HepG2 (cell line): ENCODE measurements around the gene BCAS3. TPM values are rescaled to one million over a fixed set of nuclear protein-coding genes. Genes with fewer than 3 reads are reported as not detected.

Source experiments
- ATAC-seq: fragments of 200-7000 bp; cut with Tn5 transposase; 3 replicates; pipeline ENCODE4 v1.9.1; 2020; ENCODE audit warnings: mild to moderate bottlenecking, moderate library complexity
- BruUV-seq: library from RNA; stranded (reverse); fragments of 400-500 nt; replicated peaks from 2 replicates; lab custom pipeline; 2021; lab: Mats Ljungman, UMichigan
- CTCF ChIA-PET: fragments of 300-600 bp; formaldehyde crosslinking; extraction: SDS; loops from one replicate; lab custom pipeline; 2021; ENCODE audit warnings: low total read pairs, inconsistent platforms, low intra/inter-chr PET ratio; lab: Yijun Ruan, JAX
- POLR2A ChIA-PET: fragments of 350-600 bp; sonication (Branson Sonifier 250); formaldehyde crosslinking; loops from one replicate; lab custom pipeline; 2020; ENCODE audit warnings: antibody characterized with exemption, inconsistent platforms; lab: Yijun Ruan, JAX
- DNase-seq: peaks from one replicate; pipeline ENCODE4 v3.0.0-alpha.2; 2015; ENCODE audit warnings: low spot score
- FAIRE-seq: peaks from 3 replicates; lab custom pipeline; 2011; peaks lifted over from hg19 to GRCh38; lab: Jason Lieb, UNC
- H2AFZ ChIP-seq: one replicate; pipeline ENCODE4 v1.6.1; 2011; ENCODE audit warnings: low read length, inconsistent platforms
- H3K27ac ChIP-seq: fragments of 300-600 bp; 3 replicates; pipeline ENCODE4 v1.8.0; 2011; ENCODE audit warnings: mixed run types, mild to moderate bottlenecking, mixed read lengths, low read length, inconsistent platforms; ENCODE audit not compliant: insufficient read depth; ENCODE audit errors: extremely low read length
- H3K27me3 ChIP-seq, 2 experiments: fragments of 200-600 bp in 1 of 2; 2 replicates in 1 of 2; 3 replicates in 1 of 2; pipeline versions ENCODE4 v1.6.0 to v1.8.0; 2011; ENCODE audit warnings: low read length in 2 of 2, mild to moderate bottlenecking in 2 of 2, moderate library complexity in 2 of 2, inconsistent platforms in 1 of 2; ENCODE audit not compliant: insufficient read depth in 2 of 2, control insufficient read depth in 1 of 2
- H3K36me3 ChIP-seq, 2 experiments: fragments of 200-600 bp in 1 of 2; replicated peaks in 1 of 2; 2 replicates in 1 of 2; 3 replicates in 1 of 2; pipeline versions ENCODE4 v1.5.1 to v1.8.0; 2011; ENCODE audit warnings: low read length in 2 of 2, inconsistent platforms in 1 of 2; ENCODE audit not compliant: insufficient read depth in 2 of 2, control insufficient read depth in 1 of 2
- H3K4me1 ChIP-seq: 2 replicates; pipeline ENCODE4 v1.5.1; 2012; ENCODE audit warnings: low read length, inconsistent platforms; ENCODE audit not compliant: insufficient read depth
- H3K4me2 ChIP-seq: 2 replicates; pipeline ENCODE4 v1.6.0; 2011; ENCODE audit warnings: low read depth, low read length, inconsistent platforms
- H3K4me3 ChIP-seq, 3 experiments: fragments of 200-600 bp in 1 of 3; sonication (generic), shearing (Covaris generic) in 1 of 3; replicated peaks in 1 of 3; 2 replicates each; pipeline ENCODE4 v1.5.1; 2011 to 2016; ENCODE audit warnings: low read length in 3 of 3, inconsistent platforms in 2 of 3, low read depth in 2 of 3, mild to moderate bottlenecking in 2 of 3, control low read depth in 1 of 3, mixed read lengths in 1 of 3; ENCODE audit not compliant: insufficient read depth in 1 of 3
- H3K79me2 ChIP-seq: one replicate; pipeline ENCODE4 v1.6.1; 2011; ENCODE audit warnings: low read length, inconsistent platforms; ENCODE audit not compliant: insufficient read depth
- H3K9ac ChIP-seq: 2 replicates; pipeline ENCODE4 v1.6.0; 2011; ENCODE audit warnings: mild to moderate bottlenecking, low read depth, low read length, inconsistent platforms; ENCODE audit not compliant: insufficient read depth
- H3K9me3 ChIP-seq: 2 replicates; pipeline ENCODE4 v1.5.1; 2012; ENCODE audit warnings: mild to moderate bottlenecking, low read length
- H4K20me1 ChIP-seq: 2 replicates; pipeline ENCODE4 v1.6.0; 2011; ENCODE audit warnings: inconsistent platforms, mild to moderate bottlenecking, low read length, moderate library complexity; ENCODE audit not compliant: insufficient read depth
- POLR2G ChIP-seq: fragments of 200-400 bp; formaldehyde crosslinking; IDR thresholded peaks from 2 replicates; pipeline ENCODE4 v1.6.1; 2018; ENCODE audit warnings: mild to moderate bottlenecking, low read depth, low read length, moderate library complexity
- RFXAP ChIP-seq: sonication (generic); formaldehyde crosslinking; IDR thresholded peaks from 2 replicates; pipeline ENCODE4 v1.4.0; 2020; ENCODE audit warnings: missing genetic modification reagents, borderline replicate concordance
- ZBTB43 ChIP-seq: sonication (generic); formaldehyde crosslinking; conservative IDR thresholded peaks from 2 replicates; pipeline ENCODE4 v1.4.0; 2020; ENCODE audit warnings: missing genetic modification reagents
- ZBTB49 ChIP-seq: sonication (generic); formaldehyde crosslinking; IDR thresholded peaks from 2 replicates; pipeline ENCODE4 v1.4.0; 2020; ENCODE audit warnings: missing genetic modification reagents, borderline replicate concordance
- ZNF121 ChIP-seq: sonication (generic); formaldehyde crosslinking; IDR thresholded peaks from 2 replicates; pipeline ENCODE4 v1.5.0; 2020; ENCODE audit warnings: mild to moderate bottlenecking, missing genetic modification reagents
- ZNF460 ChIP-seq: sonication (generic); formaldehyde crosslinking; IDR thresholded peaks from 2 replicates; pipeline ENCODE4 v1.5.1; 2020; ENCODE audit warnings: missing genetic modification reagents, mild to moderate bottlenecking, borderline replicate concordance
- ZSCAN20 ChIP-seq: sonication (generic); formaldehyde crosslinking; IDR thresholded peaks from 2 replicates; pipeline ENCODE4 v1.4.0; 2020; ENCODE audit warnings: missing genetic modification reagents, mild to moderate bottlenecking, borderline replicate concordance
- WGBS: methylation state at CpG from one replicate; pipeline ENCODE4 v1.1.6; 2017; ENCODE audit warnings: low lambda C conversion rate; 5-methylcytosine and 5-hydroxymethylcytosine counted together
- in situ Hi-C: cut with HindIII; loops from 2 replicates; pipeline ENCODE4 v1.10.0; 2017; ENCODE audit warnings: low pct_unique_long_range_greater_than_20kb; ENCODE audit not compliant: extremely low pct_ligation_motif_present
- intact Hi-C: fragments of 100-400 bp; cut with micrococcal nuclease; formaldehyde crosslinking; loops from one replicate; pipeline ENCODE4 v1.10.0; 2022; ENCODE audit not compliant: unreplicated experiment
- polyA plus RNA-seq, 8 experiments: library from polyadenylated mRNA; depleted of rRNA in 3 of 8; stranded (reverse) in 7 of 8; unstranded in 1 of 8; fragments of >200 nt; fragmentation: Illumina TruSeq in 4 of 8; extraction: Trizol in 4 of 8; gene quantifications; 2 replicates each; pipeline versions ENCODE4 v1.2.1 to v1.2.3, GENCODE V29; 2011 to 2016; ENCODE audit warnings: low read depth in 4 of 8, missing spikeins in 1 of 8, mixed read lengths in 1 of 8; ENCODE audit not compliant: insufficient read depth in 1 of 8
- total RNA-seq, 5 experiments: library from RNA; depleted of rRNA; stranded (reverse); fragments of >200 nt; fragmentation: Illumina TruSeq; extraction: Trizol; gene quantifications; 2 replicates each; pipeline ENCODE4 v1.2.3, GENCODE V29; 2016; ENCODE audit warnings: low read depth in 1 of 5

Gene BCAS3
- total and polyA plus RNA-seq, 2 of the 13 experiments (the other 11 are each of a cell fraction or from before 2014, with no cell fraction given), result 10.7 to 11.2 TPM

GRCh38 chr17:61132524-61132923 lies 454.9 kb downstream of the BCAS3 start (continued):
- no peak for TF ChIP-seq POLR2G
- TF ChIP-seq RFXAP (CRISPR knock-in tag), result no peak
- TF ChIP-seq ZBTB43 (CRISPR knock-in tag), result no peak

- H3K27ac ChIP-seq, result no peak overlapping the region
- BruUV-seq, result no TSS peak
- CTCF ChIA-PET, result no interaction called here
- DNase-seq (no peak), ATAC-seq (no peak), FAIRE-seq (no peak)
- in situ Hi-C loops (no loop called here), intact Hi-C loops (no loop called here)
- TF ChIP-seq ZBTB49 (no peak), ZNF121 (no peak), ZNF460 (no peak), ZSCAN20 (CRISPR knock-in tag) (no peak)
- H3K79me2 ChIP-seq, result no peaks in the 10 kb centered on the region
- no peak overlapping the region for H3K4me2 ChIP-seq
- no peaks in the 10 kb centered on the region for H3K4me1 ChIP-seq
- POLR2A ChIA-PET, result no interaction called here
- no peaks in the 10 kb centered on the region for H3K9me3 ChIP-seq
- H4K20me1 ChIP-seq, result no peaks in the 10 kb centered on the region
- H3K4me3 ChIP-seq, result no peak overlapping the region
- no peak overlapping the region for H3K9ac ChIP-seq
- no peaks in the 10 kb centered on the region for H3K27me3 ChIP-seq
- 84% methylated on average over 1 of the region's 1 CpG for WGBS
- H2AFZ ChIP-seq, result no peak overlapping the region
- no peaks in the 10 kb centered on the region for H3K36me3 ChIP-seq
Observed at GRCh38 chr17:61133853-61134252, 456.2 kb downstream of the BCAS3 start.
